Globus pallidus (tissue), 1 donor: Measurements from ENCODE around the gene KLHL33.
A peak's percentile ranks its signal among the peaks of the same experiment; 100 is the strongest.

ENCODE experiments used
- DNase-seq: peaks from one replicate; pipeline ENCODE4 v3.0.0-alpha.2; 2015; ENCODE audit warnings: low spot score

KLHL33 gene

GRCh38 chr14:20416223-20416622 is 19.7 kb downstream of the KLHL33 start:
- no peak for DNase-seq

GRCh38 chr14:20415782-20416206 is 20.2 kb downstream of the KLHL33 start:
- DNase-seq: peak; percentile 66

- peak; percentile 31 for DNase-seq
Measured at GRCh38 chr14:20413744-20414082, 22.3 kb downstream of the KLHL33 start.

GRCh38 chr14:20412876-20413743 is 22.9 kb downstream of the KLHL33 start, which contains the start of gene TEP1:
TEP1 (minus strand) TSS chr14:20413501; CDS start chr14:20408439, 5,062 bp downstream.
- DNase-seq: peak; percentile 68

GRCh38 chr14:20412411-20412810 is 23.6 kb downstream of the KLHL33 start:
- no peak for DNase-seq

GRCh38 chr14:20409226-20409625 is 26.7 kb downstream of the KLHL33 start:
- DNase-seq: no peak

GRCh38 chr14:20403521-20403920 is 32.4 kb downstream of the KLHL33 start:
- no peak for DNase-seq

GRCh38 chr14:20400965-20401593 is 34.9 kb downstream of the KLHL33 start:
- no peak for DNase-seq

GRCh38 chr14:20400589-20400964 is 35.4 kb downstream of the KLHL33 start:
- no peak for DNase-seq

GRCh38 chr14:20397511-20397910 is 38.5 kb downstream of the KLHL33 start:
- no peak for DNase-seq

GRCh38 chr14:20391505-20391904 is 44.5 kb downstream of the KLHL33 start:
- no peak for DNase-seq

- DNase-seq: no peak
Measured at GRCh38 chr14:20388159-20388558, 47.8 kb downstream of the KLHL33 start.

- DNase-seq: no peak
Measured at GRCh38 chr14:20387576-20387975, 48.4 kb downstream of the KLHL33 start.

- DNase-seq: no peak
Measured at GRCh38 chr14:20386276-20386855, 49.6 kb downstream of the KLHL33 start.

- no peak for DNase-seq
Measured at GRCh38 chr14:20384886-20385285, 51.1 kb downstream of the KLHL33 start.

GRCh38 chr14:20384321-20384720 is 51.6 kb downstream of the KLHL33 start:
- DNase-seq: no peak

- DNase-seq: no peak
Measured at GRCh38 chr14:20383636-20384035, 52.3 kb downstream of the KLHL33 start.

GRCh38 chr14:20383032-20383431 is 52.9 kb downstream of the KLHL33 start:
- DNase-seq: no peak

- no peak for DNase-seq
Measured at GRCh38 chr14:20382526-20382925, 53.4 kb downstream of the KLHL33 start.

GRCh38 chr14:20381341-20381740 is 54.6 kb downstream of the KLHL33 start:
- DNase-seq: no peak

GRCh38 chr14:20380681-20381080 is 55.3 kb downstream of the KLHL33 start:
- DNase-seq: no peak

GRCh38 chr14:20379743-20380142 is 56.2 kb downstream of the KLHL33 start:
- DNase-seq: no peak

- DNase-seq: no peak
Measured at GRCh38 chr14:20377171-20377570, 58.8 kb downstream of the KLHL33 start.
